Measurements from ENCODE around the gene GTF2A1. TPM values are rescaled to one million over a fixed set of nuclear protein-coding genes. Genes with fewer than 3 reads are reported as not detected.

The GTF2A1 gene
- total RNA-seq, 1 experiment from 2014 or later: 49.0 TPM

DNA sequence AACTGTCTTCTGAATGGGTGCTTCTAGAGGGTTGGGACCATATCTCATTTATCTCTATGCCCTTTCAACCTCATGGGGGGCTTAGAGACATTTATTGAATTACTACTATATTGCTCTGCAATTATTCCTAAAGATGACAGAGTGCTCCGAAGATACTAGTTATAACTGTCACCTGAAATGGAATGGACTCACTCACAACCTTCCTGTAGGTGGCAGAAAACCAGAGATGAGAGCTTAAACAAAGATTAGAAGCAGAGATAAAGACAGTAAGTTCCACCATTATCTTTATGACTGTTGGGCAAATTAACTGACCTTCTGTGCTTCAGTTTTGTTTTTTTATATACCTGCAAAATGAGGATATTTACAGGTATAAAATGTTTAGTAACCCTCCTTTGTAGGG lies 31.5 kb upstream of the GTF2A1 start:
- ATAC-seq: peak; percentile 48
- peaks cover 17% of the 10 kb centered on the region for H3K4me1 Mint-ChIP-seq
- no peaks in the 10 kb centered on the region for H3K27me3 Mint-ChIP-seq (ENCODE audit: low read depth)
- no peaks in the 10 kb centered on the region for H3K36me3 Mint-ChIP-seq
- TF ChIP-seq ATF6 (CRISPR knock-in tag; IDR thresholded peaks at IDR 0.05) (no peak), ZNF512 (CRISPR knock-in tag; IDR thresholded peaks at IDR 0.05; ENCODE audit: borderline replicate concordance) (no peak), STAT6 (CRISPR knock-in tag; conservative IDR thresholded peaks at IDR 0.05; ENCODE audit: low read depth) (no peak), EMX1 (CRISPR knock-in tag; IDR thresholded peaks at IDR 0.05) (no peak), TEAD1 (CRISPR knock-in tag; IDR thresholded peaks at IDR 0.05) (no peak), CREM (CRISPR knock-in tag; IDR thresholded peaks at IDR 0.05) (no peak), ATF2 (CRISPR knock-in tag; IDR thresholded peaks at IDR 0.05; ENCODE audit: borderline replicate concordance, low read depth) (no peak), ELF4 (CRISPR knock-in tag; IDR thresholded peaks at IDR 0.05; ENCODE audit: low read depth) (no peak), GRHL2 (CRISPR knock-in tag; IDR thresholded peaks at IDR 0.05; ENCODE audit: insufficient replicate concordance, severe bottlenecking) (no peak), NFE2L1 (CRISPR knock-in tag; IDR thresholded peaks at IDR 0.05) (no peak), ZNF219 (CRISPR knock-in tag; IDR thresholded peaks at IDR 0.05; ENCODE audit: borderline replicate concordance) (no peak), SOX15 (CRISPR knock-in tag; IDR thresholded peaks at IDR 0.05) (no peak), TCF7 (CRISPR knock-in tag; IDR thresholded peaks at IDR 0.05; ENCODE audit: low read depth) (no peak), E2F5 (CRISPR knock-in tag; IDR thresholded peaks at IDR 0.05) (no peak)
- TF ChIP-seq, protein P1, sequence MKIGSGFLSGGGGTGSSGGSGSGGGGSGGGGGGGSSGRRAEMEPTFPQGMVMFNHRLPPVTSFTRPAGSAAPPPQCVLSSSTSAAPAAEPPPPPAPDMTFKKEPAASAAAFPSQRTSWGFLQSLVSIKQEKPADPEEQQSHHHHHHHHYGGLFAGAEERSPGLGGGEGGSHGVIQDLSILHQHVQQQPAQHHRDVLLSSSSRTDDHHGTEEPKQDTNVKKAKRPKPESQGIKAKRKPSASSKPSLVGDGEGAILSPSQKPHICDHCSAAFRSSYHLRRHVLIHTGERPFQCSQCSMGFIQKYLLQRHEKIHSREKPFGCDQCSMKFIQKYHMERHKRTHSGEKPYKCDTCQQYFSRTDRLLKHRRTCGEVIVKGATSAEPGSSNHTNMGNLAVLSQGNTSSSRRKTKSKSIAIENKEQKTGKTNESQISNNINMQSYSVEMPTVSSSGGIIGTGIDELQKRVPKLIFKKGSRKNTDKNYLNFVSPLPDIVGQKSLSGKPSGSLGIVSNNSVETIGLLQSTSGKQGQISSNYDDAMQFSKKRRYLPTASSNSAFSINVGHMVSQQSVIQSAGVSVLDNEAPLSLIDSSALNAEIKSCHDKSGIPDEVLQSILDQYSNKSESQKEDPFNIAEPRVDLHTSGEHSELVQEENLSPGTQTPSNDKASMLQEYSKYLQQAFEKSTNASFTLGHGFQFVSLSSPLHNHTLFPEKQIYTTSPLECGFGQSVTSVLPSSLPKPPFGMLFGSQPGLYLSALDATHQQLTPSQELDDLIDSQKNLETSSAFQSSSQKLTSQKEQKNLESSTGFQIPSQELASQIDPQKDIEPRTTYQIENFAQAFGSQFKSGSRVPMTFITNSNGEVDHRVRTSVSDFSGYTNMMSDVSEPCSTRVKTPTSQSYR (CRISPR knock-in tag; IDR thresholded peaks at IDR 0.05): no peak
- TF ChIP-seq, protein P2, sequence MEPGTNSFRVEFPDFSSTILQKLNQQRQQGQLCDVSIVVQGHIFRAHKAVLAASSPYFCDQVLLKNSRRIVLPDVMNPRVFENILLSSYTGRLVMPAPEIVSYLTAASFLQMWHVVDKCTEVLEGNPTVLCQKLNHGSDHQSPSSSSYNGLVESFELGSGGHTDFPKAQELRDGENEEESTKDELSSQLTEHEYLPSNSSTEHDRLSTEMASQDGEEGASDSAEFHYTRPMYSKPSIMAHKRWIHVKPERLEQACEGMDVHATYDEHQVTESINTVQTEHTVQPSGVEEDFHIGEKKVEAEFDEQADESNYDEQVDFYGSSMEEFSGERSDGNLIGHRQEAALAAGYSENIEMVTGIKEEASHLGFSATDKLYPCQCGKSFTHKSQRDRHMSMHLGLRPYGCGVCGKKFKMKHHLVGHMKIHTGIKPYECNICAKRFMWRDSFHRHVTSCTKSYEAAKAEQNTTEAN (CRISPR knock-in tag; IDR thresholded peaks at IDR 0.05): no peak
- TF ChIP-seq, protein P3, sequence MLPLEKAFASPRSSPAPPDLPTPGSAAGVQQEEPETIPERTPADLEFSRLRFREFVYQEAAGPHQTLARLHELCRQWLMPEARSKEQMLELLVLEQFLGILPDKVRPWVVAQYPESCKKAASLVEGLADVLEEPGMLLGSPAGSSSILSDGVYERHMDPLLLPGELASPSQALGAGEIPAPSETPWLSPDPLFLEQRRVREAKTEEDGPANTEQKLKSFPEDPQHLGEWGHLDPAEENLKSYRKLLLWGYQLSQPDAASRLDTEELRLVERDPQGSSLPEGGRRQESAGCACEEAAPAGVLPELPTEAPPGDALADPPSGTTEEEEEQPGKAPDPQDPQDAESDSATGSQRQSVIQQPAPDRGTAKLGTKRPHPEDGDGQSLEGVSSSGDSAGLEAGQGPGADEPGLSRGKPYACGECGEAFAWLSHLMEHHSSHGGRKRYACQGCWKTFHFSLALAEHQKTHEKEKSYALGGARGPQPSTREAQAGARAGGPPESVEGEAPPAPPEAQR (CRISPR knock-in tag; IDR thresholded peaks at IDR 0.05): no peak
- TF ChIP-seq, protein P4, sequence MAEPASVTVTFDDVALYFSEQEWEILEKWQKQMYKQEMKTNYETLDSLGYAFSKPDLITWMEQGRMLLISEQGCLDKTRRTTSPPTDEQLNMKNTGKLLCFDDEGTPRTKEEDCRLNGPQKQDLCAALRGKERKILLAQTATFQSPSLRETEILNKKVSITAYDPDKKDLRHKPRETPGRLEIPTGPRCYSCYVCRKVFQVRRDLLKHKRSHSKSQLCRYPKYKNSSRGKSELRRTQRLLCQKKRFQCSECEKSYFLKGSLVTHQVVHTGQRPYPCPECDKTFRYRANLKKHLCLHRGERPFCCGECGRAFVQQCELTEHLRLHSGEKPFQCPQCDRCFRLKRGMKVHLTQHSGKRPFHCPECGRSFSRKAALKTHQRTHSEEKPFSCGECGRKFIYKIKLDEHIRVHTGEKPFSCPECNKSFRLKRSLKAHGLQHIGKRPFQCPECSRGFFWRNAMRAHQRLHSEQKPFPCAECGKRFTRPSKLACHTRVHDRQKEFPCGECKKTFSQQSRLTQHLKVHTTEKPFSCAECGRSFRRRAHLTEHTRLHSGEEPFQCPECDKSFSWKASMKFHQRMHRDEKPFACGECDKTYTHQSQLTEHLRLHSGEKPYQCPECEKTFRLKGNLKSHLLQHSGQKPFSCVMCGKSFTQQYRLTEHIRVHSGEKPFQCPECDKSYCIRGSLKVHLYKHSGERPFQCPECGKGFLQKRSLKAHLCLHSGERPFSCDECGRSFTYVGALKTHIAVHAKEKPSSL (CRISPR knock-in tag; conservative IDR thresholded peaks at IDR 0.05): no peak
- no peak overlapping the region for H3K27ac Mint-ChIP-seq
- CTCF ChIA-PET: interaction anchor here (0.5 to 2.0 kb wide), 8 partner anchors 11 to 1281 kb away, joined by 3 to 9 read pairs (median 3); no protein-coding TSS in a partner anchor
- POLR2A ChIA-PET: interaction anchor here (0.7 to 1.8 kb wide), 2 partner anchors 31 to 34 kb away, joined by 3 to 5 read pairs; partner anchors contain the start of gene GTF2A1
- no peaks in the 10 kb centered on the region; the same call in 1 of the 2 replicates for H3K9me3 Mint-ChIP-seq
- no peak for DNase-seq (ENCODE audit: low spot score)
- no peak overlapping the region for H3K4me3 Mint-ChIP-seq
